ENCODE measurements around the gene CHRND. TPM values are rescaled to one million over a fixed set of nuclear protein-coding genes. Genes with fewer than 3 reads are reported as not detected.
A peak's percentile ranks its signal among the peaks of the same experiment; 100 is the strongest.

CHRND gene
- total RNA-seq, 1 experiment from 2014 or later = not detected

DNA sequence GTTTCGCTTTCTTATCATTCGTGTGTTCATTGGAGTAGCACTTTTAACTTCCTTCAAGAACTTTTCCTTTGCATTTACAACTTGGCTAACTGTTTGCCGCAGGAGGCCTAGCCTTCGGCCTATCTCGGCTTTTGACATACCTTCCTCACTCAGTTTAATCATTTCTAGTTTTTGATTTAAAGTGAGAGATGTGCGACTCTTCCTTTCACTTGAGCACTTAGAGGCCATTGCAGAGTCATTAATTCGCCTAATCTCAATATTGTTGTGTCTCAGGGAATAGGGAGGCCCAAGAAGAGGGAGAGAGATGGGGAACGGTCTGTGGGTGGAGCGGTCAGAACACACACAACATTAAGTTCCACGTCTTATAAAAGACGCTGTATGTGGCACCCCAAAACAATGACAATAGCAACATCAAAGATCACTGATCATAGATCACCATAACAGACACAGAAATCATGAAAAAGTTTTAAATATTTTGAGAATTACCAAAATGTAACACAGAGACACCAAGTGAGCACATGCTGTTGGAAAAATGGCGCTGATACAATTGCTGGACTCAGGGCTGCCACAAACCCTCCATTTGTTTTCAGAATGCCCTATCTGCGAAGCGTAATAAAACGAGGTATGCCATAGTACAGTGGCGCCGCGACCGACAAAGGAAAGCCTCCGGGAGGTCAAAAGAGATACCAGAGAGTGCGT lies 23.8 kb downstream of the CHRND start:
- Mint-ChIP-seq H3K4me3 (peak overlapping the region; percentile 95), H3K4me1 (peaks cover 13% of the 10 kb centered on the region), H3K27ac (peak overlapping the region; percentile 95), H3K36me3 (peaks cover 36% of the 10 kb centered on the region), H3K9me3 (peaks cover 10% of the 10 kb centered on the region), H3K27me3 (ENCODE audit: low read depth) (peaks cover 3% of the 10 kb centered on the region)
- ATAC-seq (no peak), DNase-seq (ENCODE audit: low spot score) (no peak)
- POLR2A ChIA-PET = interaction anchor here (1.2 to 1.4 kb wide), 3 partner anchors 10 to 27 kb away, joined by 3 to 6 read pairs (median 3); partner anchors contain the start of gene CHRNG
- CTCF ChIA-PET = interaction anchor here (0.8 to 1.5 kb wide), 3 partner anchors 12 to 26 kb away, joined by 3 to 10 read pairs (median 4); no protein-coding TSS in a partner anchor
- TF ChIP-seq SMAD3 (CRISPR knock-in tag; IDR thresholded peaks at IDR 0.05; ENCODE audit: borderline replicate concordance) = no peak
- TF ChIP-seq E2F4 (CRISPR knock-in tag; IDR thresholded peaks at IDR 0.05; ENCODE audit: borderline replicate concordance, low read depth) = 0 out of 2 replicates have a peak, but pooled peaks have one; percentile 1

DNA sequence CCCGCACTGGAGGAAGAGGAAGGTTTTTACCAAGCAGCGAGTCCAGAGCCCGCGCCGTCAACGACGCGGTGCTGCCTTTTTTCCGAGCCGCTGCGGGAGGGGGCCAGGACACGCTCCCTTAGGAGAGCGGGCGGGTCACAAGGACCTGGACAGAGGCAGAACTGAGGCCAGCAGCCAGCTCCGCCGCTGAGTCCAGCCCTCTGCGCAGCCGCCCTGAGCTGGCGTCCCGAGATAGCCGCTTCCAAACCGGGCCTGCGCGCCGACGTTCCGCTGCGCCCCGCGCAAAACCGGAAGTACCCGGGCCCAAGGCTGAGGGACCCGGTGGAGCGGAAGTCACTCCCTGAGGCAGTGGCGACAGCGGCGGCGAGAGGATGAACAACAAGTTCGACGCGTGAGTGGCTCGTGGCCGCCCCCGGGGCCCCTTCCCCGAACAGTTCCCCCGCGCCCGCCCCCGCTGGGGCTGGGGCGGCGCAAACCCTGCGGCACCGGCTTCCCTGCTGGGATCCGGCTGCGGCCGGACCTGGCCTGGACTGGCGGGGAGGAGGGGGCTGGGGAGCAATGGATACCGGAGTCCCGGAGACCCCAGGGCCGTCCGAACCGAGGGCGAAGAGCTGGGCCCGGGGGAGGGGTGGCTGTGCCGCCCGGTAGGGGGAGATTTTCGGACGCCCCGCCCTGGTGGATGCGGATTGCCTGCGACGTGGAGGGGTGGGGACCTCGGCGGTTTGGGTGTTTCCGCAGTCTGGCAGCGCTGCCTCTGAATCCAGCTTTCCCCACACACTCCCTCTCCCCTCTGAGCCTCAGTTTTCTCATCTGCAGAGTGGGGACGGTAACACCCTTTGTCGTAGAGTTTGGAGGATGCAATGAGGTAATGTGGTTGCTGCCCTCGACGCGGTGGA lies 24.6 kb downstream of the CHRND start, which contains the start of the genes EIF4E2 and TIGD1:
EIF4E2 (plus strand) TSS at position 336 of the 896 bp plus-strand sequence; CDS start at position 372, 36 bp downstream.
TIGD1 (minus strand) TSS at position 204 of the 896 bp plus-strand sequence. CDS start 675 bp downstream, outside the sequence.
- ATAC-seq = peak; percentile 94
- peak; percentile 94 for DNase-seq (ENCODE audit: low spot score)
- ChIA-PET CTCF (interaction anchor here (0.6 to 1.5 kb wide), 4 partner anchors 13 to 689 kb away, joined by 3 to 10 read pairs (median 4); no protein-coding TSS in a partner anchor), POLR2A (interaction anchor here (0.6 to 1.4 kb wide), 4 partner anchors 11 to 48 kb away, joined by 3 to 6 read pairs (median 3); partner anchors contain the start of gene CHRNG)
- peaks cover 36% of the 10 kb centered on the region for H3K36me3 Mint-ChIP-seq
- H3K4me1 Mint-ChIP-seq = peaks cover 13% of the 10 kb centered on the region
- peaks cover 3% of the 10 kb centered on the region for H3K27me3 Mint-ChIP-seq (ENCODE audit: low read depth)
- H3K27ac Mint-ChIP-seq = peak within 1 kb of the TSS; percentile 95
- peak within 1 kb of the TSS; percentile 95 for H3K4me3 Mint-ChIP-seq
- peaks cover 10% of the 10 kb centered on the region for H3K9me3 Mint-ChIP-seq
- TF ChIP-seq, protein P1, sequence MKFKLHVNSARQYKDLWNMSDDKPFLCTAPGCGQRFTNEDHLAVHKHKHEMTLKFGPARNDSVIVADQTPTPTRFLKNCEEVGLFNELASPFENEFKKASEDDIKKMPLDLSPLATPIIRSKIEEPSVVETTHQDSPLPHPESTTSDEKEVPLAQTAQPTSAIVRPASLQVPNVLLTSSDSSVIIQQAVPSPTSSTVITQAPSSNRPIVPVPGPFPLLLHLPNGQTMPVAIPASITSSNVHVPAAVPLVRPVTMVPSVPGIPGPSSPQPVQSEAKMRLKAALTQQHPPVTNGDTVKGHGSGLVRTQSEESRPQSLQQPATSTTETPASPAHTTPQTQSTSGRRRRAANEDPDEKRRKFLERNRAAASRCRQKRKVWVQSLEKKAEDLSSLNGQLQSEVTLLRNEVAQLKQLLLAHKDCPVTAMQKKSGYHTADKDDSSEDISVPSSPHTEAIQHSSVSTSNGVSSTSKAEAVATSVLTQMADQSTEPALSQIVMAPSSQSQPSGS (CRISPR knock-in tag; IDR thresholded peaks at IDR 0.05; ENCODE audit: borderline replicate concordance, low read depth) = no peak
- peak; percentile 76; the same call in 1 of the 2 replicates for TF ChIP-seq ELF4 (CRISPR knock-in tag; IDR thresholded peaks at IDR 0.05; ENCODE audit: low read depth)
- peak; percentile 83; the same call in 1 of the 2 replicates for TF ChIP-seq ESRRA (CRISPR knock-in tag; IDR thresholded peaks at IDR 0.05; ENCODE audit: borderline replicate concordance)
- TF ChIP-seq, protein P2, sequence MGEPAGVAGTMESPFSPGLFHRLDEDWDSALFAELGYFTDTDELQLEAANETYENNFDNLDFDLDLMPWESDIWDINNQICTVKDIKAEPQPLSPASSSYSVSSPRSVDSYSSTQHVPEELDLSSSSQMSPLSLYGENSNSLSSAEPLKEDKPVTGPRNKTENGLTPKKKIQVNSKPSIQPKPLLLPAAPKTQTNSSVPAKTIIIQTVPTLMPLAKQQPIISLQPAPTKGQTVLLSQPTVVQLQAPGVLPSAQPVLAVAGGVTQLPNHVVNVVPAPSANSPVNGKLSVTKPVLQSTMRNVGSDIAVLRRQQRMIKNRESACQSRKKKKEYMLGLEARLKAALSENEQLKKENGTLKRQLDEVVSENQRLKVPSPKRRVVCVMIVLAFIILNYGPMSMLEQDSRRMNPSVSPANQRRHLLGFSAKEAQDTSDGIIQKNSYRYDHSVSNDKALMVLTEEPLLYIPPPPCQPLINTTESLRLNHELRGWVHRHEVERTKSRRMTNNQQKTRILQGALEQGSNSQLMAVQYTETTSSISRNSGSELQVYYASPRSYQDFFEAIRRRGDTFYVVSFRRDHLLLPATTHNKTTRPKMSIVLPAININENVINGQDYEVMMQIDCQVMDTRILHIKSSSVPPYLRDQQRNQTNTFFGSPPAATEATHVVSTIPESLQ (CRISPR knock-in tag; IDR thresholded peaks at IDR 0.05) = no peak
- TF ChIP-seq NFATC4 (CRISPR knock-in tag; IDR thresholded peaks at IDR 0.05) = no peak
- peak; percentile 16; the same call in 1 of the 2 replicates for TF ChIP-seq E2F4 (CRISPR knock-in tag; IDR thresholded peaks at IDR 0.05; ENCODE audit: borderline replicate concordance, low read depth)
- TF ChIP-seq KAT7 (CRISPR knock-in tag; IDR thresholded peaks at IDR 0.05; ENCODE audit: borderline replicate concordance) = peak; percentile 94; the same call in 1 of the 2 replicates
- no peak for TF ChIP-seq RELA (CRISPR knock-in tag; IDR thresholded peaks at IDR 0.05; ENCODE audit: borderline replicate concordance)
- no peak for TF ChIP-seq NR2C2 (CRISPR knock-in tag; IDR thresholded peaks at IDR 0.05)
- no peak for TF ChIP-seq GRHL2 (CRISPR knock-in tag; IDR thresholded peaks at IDR 0.05; ENCODE audit: insufficient replicate concordance, severe bottlenecking)
- TF ChIP-seq GTF2I (CRISPR knock-in tag; conservative IDR thresholded peaks at IDR 0.05) = peak; percentile 97
- TF ChIP-seq SMAD3 (CRISPR knock-in tag; IDR thresholded peaks at IDR 0.05; ENCODE audit: borderline replicate concordance) = peak; percentile 62; the same call in 1 of the 2 replicates
- TF ChIP-seq ZNF425 (CRISPR knock-in tag; conservative IDR thresholded peaks at IDR 0.05) = no peak
- no peak for TF ChIP-seq IRF2 (CRISPR knock-in tag; IDR thresholded peaks at IDR 0.05; ENCODE audit: borderline replicate concordance, low read depth)
- TF ChIP-seq, protein P3, sequence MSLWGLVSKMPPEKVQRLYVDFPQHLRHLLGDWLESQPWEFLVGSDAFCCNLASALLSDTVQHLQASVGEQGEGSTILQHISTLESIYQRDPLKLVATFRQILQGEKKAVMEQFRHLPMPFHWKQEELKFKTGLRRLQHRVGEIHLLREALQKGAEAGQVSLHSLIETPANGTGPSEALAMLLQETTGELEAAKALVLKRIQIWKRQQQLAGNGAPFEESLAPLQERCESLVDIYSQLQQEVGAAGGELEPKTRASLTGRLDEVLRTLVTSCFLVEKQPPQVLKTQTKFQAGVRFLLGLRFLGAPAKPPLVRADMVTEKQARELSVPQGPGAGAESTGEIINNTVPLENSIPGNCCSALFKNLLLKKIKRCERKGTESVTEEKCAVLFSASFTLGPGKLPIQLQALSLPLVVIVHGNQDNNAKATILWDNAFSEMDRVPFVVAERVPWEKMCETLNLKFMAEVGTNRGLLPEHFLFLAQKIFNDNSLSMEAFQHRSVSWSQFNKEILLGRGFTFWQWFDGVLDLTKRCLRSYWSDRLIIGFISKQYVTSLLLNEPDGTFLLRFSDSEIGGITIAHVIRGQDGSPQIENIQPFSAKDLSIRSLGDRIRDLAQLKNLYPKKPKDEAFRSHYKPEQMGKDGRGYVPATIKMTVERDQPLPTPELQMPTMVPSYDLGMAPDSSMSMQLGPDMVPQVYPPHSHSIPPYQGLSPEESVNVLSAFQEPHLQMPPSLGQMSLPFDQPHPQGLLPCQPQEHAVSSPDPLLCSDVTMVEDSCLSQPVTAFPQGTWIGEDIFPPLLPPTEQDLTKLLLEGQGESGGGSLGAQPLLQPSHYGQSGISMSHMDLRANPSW (CRISPR knock-in tag; conservative IDR thresholded peaks at IDR 0.05; ENCODE audit: low read depth) = no peak
- TF ChIP-seq EMX1 (CRISPR knock-in tag; IDR thresholded peaks at IDR 0.05) = no peak
- 0 out of 2 replicates have a peak, but pooled peaks have one; percentile 5 for TF ChIP-seq ZNF219 (CRISPR knock-in tag; IDR thresholded peaks at IDR 0.05; ENCODE audit: borderline replicate concordance)
